Stomach (tissue), 9 donors: ENCODE data around the gene RPRD1A. TPM values are rescaled to one million over a fixed set of nuclear protein-coding genes. Genes with fewer than 3 reads are reported as not detected.

Source experiments
- DNase-seq, 2 donors: peaks; one replicate each; pipeline versions ENCODE4 v3.0.0 to v3.0.0-alpha.2; 2013 to 2019
- H3K27ac ChIP-seq, 5 donors: fragments of 200-600 bp in 4 of 5; sonication (generic) in 4 of 5; one replicate each; pipeline ENCODE4 v1.5.1; 2013 to 2019; ENCODE audit warnings: mild to moderate bottlenecking in 1 of 5, moderate library complexity in 1 of 5
- H3K27me3 ChIP-seq, 3 donors: fragments of 200-600 bp; sonication (generic); one replicate each; pipeline ENCODE4 v1.5.1; 2017 to 2019; ENCODE audit warnings: mixed run types in 1 of 3
- H3K36me3 ChIP-seq, 4 donors: fragments of 200-600 bp; sonication (generic); 1 replicate in 3 of 4; 2 replicates in 1 of 4; pipeline ENCODE4 v1.5.1; 2016 to 2019
- H3K4me1 ChIP-seq, 4 donors: fragments of 200-600 bp; sonication (generic); one replicate each; pipeline ENCODE4 v1.5.1; 2016 to 2019
- H3K4me3 ChIP-seq, 4 donors: fragments of 200-600 bp; sonication (generic) in 3 of 4; one replicate each; pipeline ENCODE4 v1.5.1; 2016 to 2019; ENCODE audit warnings: mild to moderate bottlenecking in 1 of 4
- H3K9me3 ChIP-seq, 4 donors: fragments of 200-600 bp; sonication (generic); one replicate each; pipeline ENCODE4 v1.5.1; 2016 to 2019
- EP300 ChIP-seq: sonication (generic); formaldehyde crosslinking; IDR thresholded peaks from one replicate; pipeline ENCODE4 v1.6.1; 2017; ENCODE audit warnings: antibody characterized with exemption
- POLR2A ChIP-seq, 4 donors: fragments of 450-650 bp; IDR thresholded peaks; one replicate each; pipeline ENCODE4 v1.6.1; 2016; ENCODE audit warnings: antibody characterized with exemption in 4 of 4, control low read depth in 2 of 4, mild to moderate bottlenecking in 1 of 4, moderate library complexity in 1 of 4
- POLR2AphosphoS5 ChIP-seq, 3 donors: sonication (generic); formaldehyde crosslinking; IDR thresholded peaks; one replicate each; pipeline ENCODE4 v1.6.1; 2016; ENCODE audit warnings: antibody characterized with exemption in 3 of 3
- WGBS, 5 donors: extraction: QIAGEN DNeasy Blood & Tissue Kit in 3 of 5; methylation state at CpG; one replicate each; pipeline versions ENCODE4 v1.1.5 to v1.1.7; 2013 to 2018; 5-methylcytosine and 5-hydroxymethylcytosine counted together
- intact Hi-C: fragments of 100-400 bp; cut with DNase I; formaldehyde crosslinking; loops from one replicate; pipeline ENCODE4 v1.15.1; 2023; ENCODE audit warnings: low total_unique reads
- polyA plus RNA-seq, 3 donors: library from polyadenylated mRNA; stranded (reverse); fragments of 200-250 nt; gene quantifications; one replicate each; pipeline ENCODE4 v1.2.3, GENCODE V29; 2013
- total RNA-seq, 5 donors: library from RNA; depleted of rRNA; stranded (reverse); fragments of >200 nt; gene quantifications; one replicate each; pipeline versions ENCODE4 v1.1.0 to v1.2.3, GENCODE V29; 2014 to 2016
- TF ChIP-seq, protein P1 (sequence below), 7 experiments: fragments of 450-650 bp in 4 of 7; fragments of 200-600 bp in 3 of 7; sonication (generic) in 3 of 7; IDR thresholded peaks; one replicate each; pipeline ENCODE4 v1.5.1; 2016 to 2019; ENCODE audit warnings: antibody characterized with exemption in 7 of 7, control low read depth in 2 of 7, mild to moderate bottlenecking in 1 of 7
- donor health status: healthy with polysubstance abuse.
- donor health status: Bipolar disorder and iron deficiency.
- donor health status: healthy.

Gene RPRD1A
- total and polyA plus RNA-seq, 8 donors = 18.1 to 75.9 (median 30.9) TPM

GRCh38 chr18:36020174-36020711 is 47.1 kb downstream of the RPRD1A start:
- H3K4me1 ChIP-seq = peaks cover 0 to 7% (median 3%) of the 10 kb centered on the region in 4 donors
- H3K4me3 ChIP-seq = no peak overlapping the region
- WGBS, 5 donors = 85 to 90% (median 87%) methylated on average over 3 of the region's 3 CpGs
- H3K27ac ChIP-seq = no peak overlapping the region
- peaks cover 0 to 16% (median 9%) of the 10 kb centered on the region in 4 donors for H3K36me3 ChIP-seq
- DNase-seq = no peak
- no peaks in the 10 kb centered on the region for H3K9me3 ChIP-seq
- TF ChIP-seq POLR2AphosphoS5 (IDR thresholded peaks at IDR 0.05) (no peak), EP300 (no peak), POLR2A (IDR thresholded peaks at IDR 0.05) (no peak)
- TF ChIP-seq, protein P1, sequence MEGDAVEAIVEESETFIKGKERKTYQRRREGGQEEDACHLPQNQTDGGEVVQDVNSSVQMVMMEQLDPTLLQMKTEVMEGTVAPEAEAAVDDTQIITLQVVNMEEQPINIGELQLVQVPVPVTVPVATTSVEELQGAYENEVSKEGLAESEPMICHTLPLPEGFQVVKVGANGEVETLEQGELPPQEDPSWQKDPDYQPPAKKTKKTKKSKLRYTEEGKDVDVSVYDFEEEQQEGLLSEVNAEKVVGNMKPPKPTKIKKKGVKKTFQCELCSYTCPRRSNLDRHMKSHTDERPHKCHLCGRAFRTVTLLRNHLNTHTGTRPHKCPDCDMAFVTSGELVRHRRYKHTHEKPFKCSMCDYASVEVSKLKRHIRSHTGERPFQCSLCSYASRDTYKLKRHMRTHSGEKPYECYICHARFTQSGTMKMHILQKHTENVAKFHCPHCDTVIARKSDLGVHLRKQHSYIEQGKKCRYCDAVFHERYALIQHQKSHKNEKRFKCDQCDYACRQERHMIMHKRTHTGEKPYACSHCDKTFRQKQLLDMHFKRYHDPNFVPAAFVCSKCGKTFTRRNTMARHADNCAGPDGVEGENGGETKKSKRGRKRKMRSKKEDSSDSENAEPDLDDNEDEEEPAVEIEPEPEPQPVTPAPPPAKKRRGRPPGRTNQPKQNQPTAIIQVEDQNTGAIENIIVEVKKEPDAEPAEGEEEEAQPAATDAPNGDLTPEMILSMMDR (IDR thresholded peaks at IDR 0.05) = no peak
- intact Hi-C loops = no loop called here
- no peaks in the 10 kb centered on the region for H3K27me3 ChIP-seq

DNA sequence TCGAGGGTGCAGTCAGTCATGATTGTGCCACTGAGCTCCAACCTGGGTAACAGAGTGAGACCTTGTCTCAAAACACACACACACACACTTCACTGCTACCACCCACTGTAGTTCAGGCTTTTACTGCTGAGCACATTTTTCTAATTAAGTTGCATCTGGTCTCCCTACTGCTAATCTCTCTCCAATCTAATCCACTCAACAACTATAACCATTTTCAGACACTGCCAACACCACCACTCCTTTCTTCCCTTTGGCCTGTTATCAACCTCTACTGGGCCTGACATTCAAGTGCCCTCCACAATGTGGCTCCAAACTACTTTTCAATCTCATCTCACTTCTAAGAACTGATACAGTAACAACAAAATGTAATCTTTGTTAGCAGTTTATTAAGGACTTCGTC is 50.1 kb downstream of the RPRD1A start:
- H3K4me3 ChIP-seq = no peak overlapping the region
- no peak for TF ChIP-seq POLR2A (IDR thresholded peaks at IDR 0.05)
- H3K4me1 ChIP-seq = peaks cover 0 to 7% (median 3%) of the 10 kb centered on the region in 4 donors
- intact Hi-C loops = loop anchor here (5.0 kb wide), 1 partner anchor 270 kb away; no protein-coding TSS in a partner anchor
- H3K27ac ChIP-seq = no peak overlapping the region
- WGBS, 5 donors = 70 to 89% (median 75%) methylated on average over 2 of the region's 2 CpGs
- no peaks in the 10 kb centered on the region for H3K9me3 ChIP-seq
- DNase-seq = no peak
- no peaks in the 10 kb centered on the region for H3K36me3 ChIP-seq
- no peaks in the 10 kb centered on the region for H3K27me3 ChIP-seq

DNA sequence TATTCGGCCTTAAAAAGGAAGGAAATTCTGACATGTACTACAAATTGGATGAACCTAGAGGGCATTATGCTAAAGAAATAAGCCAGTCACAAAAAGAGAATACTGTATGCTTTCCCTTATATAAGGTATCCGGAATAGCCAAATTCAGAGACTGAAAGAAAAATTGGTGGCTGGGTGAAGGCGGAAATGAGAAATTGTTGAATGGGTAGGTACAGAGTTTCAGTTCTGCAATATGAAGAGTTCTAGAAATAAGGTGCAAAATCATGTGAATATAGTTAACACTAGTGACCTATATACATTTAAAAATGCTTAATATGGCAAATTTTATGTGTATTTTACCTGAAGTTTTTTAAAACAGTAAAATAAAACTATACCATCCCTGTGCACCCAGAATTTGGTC is 51.7 kb downstream of the RPRD1A start:
- Histone ChIP-seq H3K36me3 (no peaks in the 10 kb centered on the region), H3K4me3 (no peak overlapping the region), H3K27me3 (no peaks in the 10 kb centered on the region), H3K9me3 (no peaks in the 10 kb centered on the region), H3K27ac (no peak overlapping the region), H3K4me1 (peaks cover 0 to 7% (median 3%) of the 10 kb centered on the region in 4 donors)
- TF ChIP-seq EP300 (no peak), POLR2AphosphoS5 (IDR thresholded peaks at IDR 0.05) (no peak), POLR2A (IDR thresholded peaks at IDR 0.05) (no peak)
- TF ChIP-seq, protein P1 (IDR thresholded peaks at IDR 0.05) = no peak
- no peak for DNase-seq
- intact Hi-C loops = loop anchor here (5.0 kb wide), 1 partner anchor 272 kb away; no protein-coding TSS in a partner anchor
- WGBS, 5 donors = 91 to 94% (median 93%) methylated on average over 3 of the region's 3 CpGs

- WGBS, 5 donors = 90 to 100% (median 98%) methylated on average over 2 of the region's 2 CpGs
- Histone ChIP-seq H3K9me3 (no peaks in the 10 kb centered on the region), H3K36me3 (no peaks in the 10 kb centered on the region), H3K27me3 (no peaks in the 10 kb centered on the region), H3K27ac (no peak overlapping the region), H3K4me1 (peaks cover 0 to 6% (median 3%) of the 10 kb centered on the region in 4 donors), H3K4me3 (no peak overlapping the region)
- no peak for TF ChIP-seq POLR2A (IDR thresholded peaks at IDR 0.05)
- TF ChIP-seq, protein P1 (IDR thresholded peaks at IDR 0.05) = no peak
- TF ChIP-seq EP300 = no peak
- TF ChIP-seq POLR2AphosphoS5 (IDR thresholded peaks at IDR 0.05) = no peak
- intact Hi-C loops = no loop called here
- DNase-seq = no peak
Measured at GRCh38 chr18:36012891-36013290, 54.5 kb downstream of the RPRD1A start.

GRCh38 chr18:36009214-36009613 is 58.1 kb downstream of the RPRD1A start:
- no peak for DNase-seq
- 69 to 81% (median 77%) methylated on average over 3 of the region's 3 CpGs for WGBS, 5 donors

More at GRCh38 chr18:36009214-36009613, 58.1 kb downstream of the RPRD1A start:
- Histone ChIP-seq H3K27ac (no peak overlapping the region), H3K4me3 (no peak overlapping the region), H3K36me3 (no peaks in the 10 kb centered on the region), H3K9me3 (no peaks in the 10 kb centered on the region), H3K27me3 (no peaks in the 10 kb centered on the region), H3K4me1 (no peaks in the 10 kb centered on the region)
- TF ChIP-seq POLR2AphosphoS5 (IDR thresholded peaks at IDR 0.05) = no peak
- TF ChIP-seq, protein P1 (IDR thresholded peaks at IDR 0.05) = no peak
- no peak for TF ChIP-seq POLR2A (IDR thresholded peaks at IDR 0.05)
- no peak for TF ChIP-seq EP300
- intact Hi-C loops = no loop called here
